Measurements from ENCODE around the gene RPTOR.

The RPTOR gene

DNA sequence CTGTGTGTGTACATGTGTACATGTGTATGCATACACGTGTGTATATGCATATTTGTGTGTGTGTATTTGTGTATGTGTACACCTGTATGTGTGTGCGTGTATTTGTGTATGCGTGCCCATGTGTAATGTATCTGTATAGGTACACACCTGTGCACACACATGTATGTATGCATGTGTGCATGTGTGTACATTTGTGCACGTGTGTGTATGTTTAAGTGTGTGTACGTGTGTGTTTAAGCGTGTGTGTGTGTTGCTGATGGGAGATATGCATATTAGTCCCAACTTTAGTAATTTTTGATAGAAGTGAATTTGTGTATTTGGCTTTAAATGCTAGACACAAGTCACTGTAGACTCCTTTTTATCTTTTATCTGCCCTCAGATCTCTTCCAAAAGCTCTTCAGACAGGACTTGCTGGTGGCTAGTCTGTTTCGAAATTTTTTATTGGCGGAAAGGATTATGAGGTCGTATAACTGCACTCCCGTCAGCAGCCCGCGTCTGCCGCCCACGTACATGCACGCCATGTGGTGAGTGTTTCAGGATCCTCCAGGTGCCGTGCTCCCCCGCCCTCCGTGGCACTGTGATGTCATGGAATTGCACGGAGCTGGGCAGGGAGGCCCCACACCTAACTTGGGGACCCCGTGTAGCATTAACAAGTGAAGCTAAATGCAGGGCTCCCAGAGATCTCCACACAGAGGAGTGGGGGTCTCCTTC lies 278.2 kb downstream of the RPTOR start:
- no peak for FAIRE-seq

DNA sequence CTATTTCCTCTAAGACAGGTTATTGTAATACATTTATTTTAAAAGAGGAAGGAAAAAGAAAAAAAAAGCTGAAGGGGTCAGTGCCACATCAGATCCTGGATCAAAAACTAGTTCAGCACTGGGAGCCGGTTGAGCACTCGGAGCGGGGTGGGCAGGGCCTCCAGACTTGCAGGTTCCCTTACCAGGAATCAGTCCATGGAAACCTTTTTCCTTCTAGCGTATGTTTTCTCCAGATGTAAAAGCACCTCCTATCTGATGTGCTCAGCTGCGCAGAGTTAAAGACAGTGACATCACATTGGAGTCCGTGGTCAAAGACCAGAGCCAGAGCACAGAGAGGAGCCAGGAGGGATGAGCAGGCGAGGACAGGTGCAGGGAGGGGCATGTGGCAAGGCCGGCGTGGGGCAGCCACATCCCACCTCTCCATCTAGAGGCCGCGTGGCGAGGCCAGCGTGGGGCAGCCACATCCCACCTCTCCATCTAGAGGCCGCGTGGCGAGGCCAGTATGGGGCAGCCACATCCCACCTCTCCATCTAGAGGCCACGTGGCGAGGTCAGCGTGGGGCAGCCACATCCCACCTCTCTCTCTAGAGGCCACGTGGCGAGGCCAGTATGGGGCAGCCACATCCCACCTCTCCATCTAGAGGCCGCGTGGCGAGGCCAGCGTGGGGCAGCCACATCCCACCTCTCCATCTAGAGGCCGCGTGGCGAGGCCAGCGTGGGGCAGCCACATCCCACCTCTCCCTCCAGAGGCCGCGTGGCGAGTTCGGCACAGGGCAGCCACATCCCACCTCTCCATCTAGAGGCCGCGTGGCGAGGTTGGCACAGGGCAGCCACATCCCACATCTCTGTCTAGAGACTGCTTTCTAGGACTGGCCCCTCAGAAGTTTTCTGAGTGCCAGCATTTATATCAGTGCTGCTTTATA lies 280.2 kb downstream of the RPTOR start:
- no peak for FAIRE-seq

DNA sequence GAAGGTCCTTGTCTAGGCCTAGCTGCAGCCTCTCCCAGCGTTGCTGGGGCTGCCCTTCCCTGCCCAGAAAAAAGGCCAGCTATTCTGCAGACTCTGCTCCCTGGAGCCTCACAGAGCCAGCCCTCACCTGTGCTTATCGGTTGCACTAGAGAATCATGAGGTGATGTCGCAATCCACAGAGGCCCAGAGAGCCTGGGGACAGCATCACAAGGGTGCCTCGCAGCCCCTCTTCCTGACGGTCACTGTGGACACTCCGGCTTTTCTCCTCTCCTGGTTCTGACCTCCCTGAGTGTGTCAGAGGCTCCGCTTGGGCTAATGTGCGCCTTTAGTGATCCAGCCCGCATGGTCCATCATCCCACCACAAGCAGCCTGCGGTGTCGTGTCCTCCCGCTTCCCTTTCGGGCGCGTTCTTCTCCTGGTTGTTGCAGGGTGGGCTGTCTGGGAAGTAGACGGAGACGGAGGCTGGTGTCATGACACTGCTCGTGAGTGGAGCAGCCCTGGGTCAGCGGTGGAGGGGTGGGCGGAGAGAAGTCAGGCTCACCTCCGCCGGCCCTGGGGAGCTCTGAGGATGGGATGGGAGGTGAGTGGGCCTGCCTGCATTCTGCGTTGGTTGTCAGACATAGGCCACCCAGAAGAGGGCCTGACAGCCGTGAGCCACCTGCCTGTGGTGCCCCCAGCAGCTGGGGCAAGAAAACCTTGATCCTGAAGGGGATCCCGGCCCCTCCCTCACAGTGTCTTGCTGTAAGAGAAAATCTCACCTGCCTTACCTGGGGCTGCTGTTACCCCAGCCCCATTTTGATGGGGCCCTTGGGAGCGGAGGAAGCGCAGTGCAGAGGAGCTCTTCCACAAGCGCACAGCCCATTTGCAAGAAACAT lies 281.1 kb downstream of the RPTOR start:
- FAIRE-seq = no peak

DNA sequence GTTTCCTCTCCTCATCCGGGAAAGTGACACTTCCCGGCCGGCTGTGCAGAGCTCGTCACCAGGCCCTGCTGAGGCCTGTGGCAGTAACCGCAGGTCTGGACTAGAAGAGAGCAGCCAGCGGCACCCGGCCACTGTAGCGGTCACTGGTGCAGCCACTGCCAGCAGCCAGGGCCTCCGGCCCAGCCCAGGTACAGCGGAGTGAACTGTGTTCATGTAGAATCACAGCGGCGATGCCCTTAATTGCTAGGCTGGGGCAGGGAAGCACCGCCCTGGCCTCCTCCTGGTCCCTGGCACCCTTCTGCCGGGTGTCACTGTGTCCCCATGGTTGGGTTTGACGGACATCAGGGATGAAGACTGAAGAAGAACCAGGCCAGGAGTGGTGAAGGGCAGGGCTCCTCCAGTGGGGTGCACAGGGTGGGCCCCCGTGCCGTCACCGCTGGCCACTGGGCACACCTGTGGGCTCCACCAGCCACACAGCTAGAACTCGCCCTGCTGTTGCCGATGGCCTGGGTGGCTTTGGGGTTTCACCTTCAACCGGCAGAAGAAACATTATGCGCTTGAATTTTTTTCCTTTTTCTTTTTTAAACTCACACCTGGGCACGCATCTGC lies 281.8 kb downstream of the RPTOR start:
- no peak for FAIRE-seq

DNA sequence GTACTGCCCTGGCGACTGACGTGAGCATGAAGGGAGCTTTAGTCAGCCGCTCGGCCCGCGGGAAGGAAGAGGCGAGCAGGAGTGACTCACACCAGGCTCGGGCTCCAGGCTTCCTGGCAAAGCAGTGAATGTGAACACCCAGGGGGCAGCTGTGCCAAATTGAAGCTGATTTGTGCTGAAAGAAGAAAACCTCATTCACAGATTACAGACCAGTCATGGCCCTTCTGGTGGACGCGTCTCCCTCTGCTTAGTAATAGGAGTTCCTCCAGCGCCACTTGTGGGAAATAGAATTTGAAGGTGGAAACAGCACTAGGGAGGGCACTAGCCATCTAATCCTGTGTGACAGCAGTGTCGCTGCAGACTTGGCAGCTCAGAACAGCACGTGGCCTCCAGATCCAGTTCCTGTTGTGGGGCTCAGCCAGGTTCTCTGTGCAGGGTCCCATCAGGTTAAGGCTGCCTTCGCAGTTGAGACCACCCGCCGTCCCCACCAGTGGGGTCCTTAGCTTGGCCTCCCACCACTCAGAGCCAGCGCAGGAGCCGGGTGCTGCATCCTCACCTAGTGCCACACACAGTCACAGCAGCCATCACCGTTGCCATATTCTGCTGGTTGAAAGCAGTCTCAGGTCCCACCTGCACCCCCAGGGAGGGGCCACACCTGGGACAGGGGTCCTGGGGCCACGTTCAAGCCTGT lies 282.5 kb downstream of the RPTOR start:
- no peak for FAIRE-seq

DNA sequence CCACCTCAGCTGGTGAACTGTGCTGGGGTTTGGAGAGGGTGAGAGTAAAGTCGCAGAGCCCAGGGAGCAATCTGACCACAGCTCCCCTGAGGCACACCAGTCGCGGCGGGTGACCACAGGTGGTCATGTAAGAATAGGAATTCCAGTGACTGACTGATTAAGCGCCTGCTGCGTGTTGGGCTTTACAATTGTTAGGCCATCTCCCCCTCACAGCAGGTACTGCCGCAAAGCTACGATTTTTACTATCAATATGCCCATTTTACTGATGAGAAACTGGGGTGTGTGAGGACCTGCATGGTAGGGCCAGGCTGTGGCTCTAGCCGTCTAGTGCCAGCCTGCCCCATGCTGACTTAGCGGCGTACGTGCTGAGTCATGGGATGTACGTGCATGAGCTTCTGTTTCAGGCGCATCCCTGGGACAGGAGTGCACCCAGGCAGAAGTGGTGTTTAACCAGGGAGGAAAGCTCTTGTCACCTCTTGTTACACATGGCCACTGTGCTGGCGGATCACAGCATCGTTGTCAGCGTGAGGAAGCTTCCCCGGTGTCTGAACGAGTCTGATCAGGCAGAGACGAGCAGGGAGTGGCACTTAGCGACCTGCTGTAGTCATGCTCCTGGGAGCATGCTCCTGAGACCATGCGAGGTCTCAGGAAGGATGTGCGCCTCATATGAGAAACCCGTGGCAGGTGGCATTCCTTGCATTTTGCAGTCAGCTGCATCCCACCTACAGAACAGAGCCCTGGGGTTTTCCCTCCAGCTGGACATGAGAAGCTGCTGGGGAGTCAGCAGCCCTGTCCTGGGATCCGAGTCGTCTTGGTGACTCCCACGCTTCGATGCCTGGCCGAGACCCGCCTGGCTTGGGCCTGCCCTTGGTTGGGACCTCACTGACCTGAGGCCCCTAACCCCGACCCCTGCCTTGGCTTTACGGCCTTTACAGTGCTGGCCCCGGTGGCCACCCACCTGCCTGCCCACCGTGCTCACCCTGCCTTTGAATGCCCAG lies 283.3 kb downstream of the RPTOR start:
- no peak for FAIRE-seq

DNA sequence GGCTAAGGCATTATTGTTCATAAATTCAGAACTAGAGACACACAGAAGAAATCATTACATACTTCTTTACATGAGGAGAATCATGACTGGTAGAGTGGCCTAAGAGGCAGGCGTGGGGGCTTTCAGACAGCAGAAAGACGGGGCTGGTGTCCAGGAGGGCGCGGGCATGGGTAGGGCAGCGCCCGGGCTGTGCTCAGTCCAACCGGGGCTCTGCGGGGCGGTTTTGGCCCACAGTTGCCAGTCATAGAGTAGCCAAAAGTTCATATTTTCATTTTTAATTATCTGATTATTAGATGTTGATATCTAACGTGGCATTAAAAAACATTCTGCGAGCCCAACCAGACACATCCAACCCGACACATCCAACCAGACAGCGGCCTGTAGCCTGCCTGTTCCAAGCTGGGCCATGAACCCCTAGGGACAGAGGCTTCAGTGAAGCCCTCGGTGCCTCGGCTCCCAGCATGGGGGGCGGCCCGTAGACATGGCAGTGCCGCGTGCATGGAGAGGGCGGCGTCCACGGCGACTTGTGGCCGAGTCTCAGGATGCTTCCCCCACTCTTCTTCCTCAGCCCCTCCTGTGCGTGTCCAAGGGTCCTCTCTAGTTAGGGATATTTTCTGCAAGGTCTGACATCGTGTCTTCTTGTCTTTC lies 284.7 kb downstream of the RPTOR start:
- no peak for FAIRE-seq

DNA sequence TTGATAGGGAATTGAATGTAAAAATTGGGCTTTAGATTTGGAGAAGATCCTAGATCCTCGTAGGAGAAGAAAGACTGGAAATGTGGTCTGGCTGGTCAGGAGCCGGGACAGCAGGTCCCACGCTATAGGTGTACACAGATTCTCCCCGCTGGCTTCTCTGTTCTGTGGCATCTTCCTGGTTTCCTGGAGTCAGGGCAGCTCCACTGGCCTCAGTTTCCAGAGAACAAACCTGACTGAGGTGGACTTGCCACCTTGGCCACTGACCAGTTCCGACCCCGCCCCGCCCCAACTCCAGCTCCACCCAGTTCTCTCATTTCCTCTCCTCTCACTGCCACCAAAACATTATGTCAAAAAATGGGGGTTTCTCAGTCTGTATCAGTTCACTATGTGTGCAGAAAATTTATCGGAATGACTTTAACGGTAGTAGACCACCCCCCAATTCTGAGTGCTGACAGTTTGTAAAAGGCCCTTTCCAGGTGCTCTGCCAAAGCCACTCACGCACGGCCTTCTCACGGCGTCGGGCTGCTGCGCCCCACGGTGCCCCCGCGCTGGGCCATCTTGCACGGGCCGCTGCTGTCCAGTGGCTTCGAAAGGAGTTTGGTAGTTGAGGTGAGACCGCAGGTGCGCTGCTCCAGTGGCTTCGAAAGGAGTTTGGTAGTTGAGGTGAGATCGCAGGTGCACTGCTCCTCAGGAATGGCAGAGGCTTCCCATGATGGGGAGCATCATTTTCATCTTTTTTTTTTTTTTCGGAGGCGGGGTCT lies 285.6 kb downstream of the RPTOR start:
- no peak for FAIRE-seq

DNA sequence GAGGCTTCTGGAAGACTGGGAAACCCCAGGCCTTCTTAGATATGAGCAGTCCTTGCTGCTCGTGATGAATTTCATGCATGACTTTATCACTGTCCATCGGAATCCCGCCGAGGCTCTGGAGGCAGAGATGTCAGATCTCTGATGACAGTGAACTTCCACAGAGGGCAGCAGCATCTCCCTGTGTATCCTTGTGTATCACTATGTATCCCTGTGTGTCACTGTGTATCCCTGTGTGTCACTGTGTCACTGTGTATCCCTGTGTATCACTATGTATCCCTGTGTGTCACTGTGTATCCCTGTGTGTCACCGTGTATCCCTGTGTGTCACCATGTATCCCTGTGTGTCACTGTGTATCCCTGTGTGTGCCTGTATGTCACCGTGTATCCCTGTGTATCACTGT lies 286.9 kb downstream of the RPTOR start:
- FAIRE-seq = no peak

DNA sequence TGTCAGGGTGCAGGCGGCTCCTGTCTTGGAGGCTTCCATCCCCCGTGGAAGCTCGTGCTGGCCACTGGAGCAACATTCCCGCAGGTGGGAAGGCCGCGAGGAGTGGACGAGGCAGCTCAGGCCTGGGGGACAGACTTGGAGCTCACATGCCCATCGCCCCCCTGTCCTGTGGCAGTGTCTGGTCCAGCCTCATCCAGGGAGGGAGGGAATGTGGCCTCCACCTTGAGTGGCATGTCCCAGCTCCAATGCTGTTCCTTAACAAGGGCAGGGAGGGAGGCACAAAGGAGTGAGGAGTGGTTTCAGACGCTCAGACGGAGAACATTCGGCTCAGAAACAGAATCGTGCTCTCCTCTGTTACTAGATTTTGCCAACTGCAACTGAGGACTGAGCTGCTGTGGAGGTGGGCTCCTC lies 287.6 kb downstream of the RPTOR start:
- FAIRE-seq = no peak

DNA sequence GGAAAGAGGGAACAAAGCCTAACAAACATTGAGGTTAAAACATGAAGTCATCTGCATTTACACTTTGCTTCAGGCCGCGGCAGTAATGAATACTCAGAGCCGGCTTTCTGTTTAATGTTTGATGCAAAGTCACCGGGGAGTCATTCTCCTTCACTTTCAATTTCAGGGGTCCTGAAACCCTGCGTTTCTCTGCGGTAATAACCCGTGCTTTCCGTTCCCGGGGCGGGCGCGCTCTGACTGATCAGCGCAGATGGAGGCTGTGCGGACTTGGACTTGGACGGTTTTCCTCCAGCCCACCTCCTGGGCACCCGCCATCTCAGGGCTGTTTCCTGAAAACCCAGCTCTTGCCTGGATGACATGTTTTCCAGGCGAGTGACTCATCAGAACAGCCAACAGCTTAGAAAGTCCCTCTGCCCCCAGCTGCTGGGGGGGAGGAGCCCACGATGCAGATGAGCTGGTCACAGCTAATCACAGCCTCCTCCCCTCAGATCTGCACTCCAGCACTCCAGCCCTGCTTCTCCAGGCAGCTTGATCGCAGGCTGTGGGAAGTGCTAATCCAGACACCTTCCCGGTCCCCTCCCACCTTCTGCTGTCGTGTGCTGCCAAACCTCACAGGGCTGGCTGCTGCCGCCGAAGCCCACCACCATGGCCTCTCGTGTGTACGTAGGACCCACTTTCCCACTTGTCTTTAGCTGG lies 288.4 kb downstream of the RPTOR start:
- no peak for FAIRE-seq

DNA sequence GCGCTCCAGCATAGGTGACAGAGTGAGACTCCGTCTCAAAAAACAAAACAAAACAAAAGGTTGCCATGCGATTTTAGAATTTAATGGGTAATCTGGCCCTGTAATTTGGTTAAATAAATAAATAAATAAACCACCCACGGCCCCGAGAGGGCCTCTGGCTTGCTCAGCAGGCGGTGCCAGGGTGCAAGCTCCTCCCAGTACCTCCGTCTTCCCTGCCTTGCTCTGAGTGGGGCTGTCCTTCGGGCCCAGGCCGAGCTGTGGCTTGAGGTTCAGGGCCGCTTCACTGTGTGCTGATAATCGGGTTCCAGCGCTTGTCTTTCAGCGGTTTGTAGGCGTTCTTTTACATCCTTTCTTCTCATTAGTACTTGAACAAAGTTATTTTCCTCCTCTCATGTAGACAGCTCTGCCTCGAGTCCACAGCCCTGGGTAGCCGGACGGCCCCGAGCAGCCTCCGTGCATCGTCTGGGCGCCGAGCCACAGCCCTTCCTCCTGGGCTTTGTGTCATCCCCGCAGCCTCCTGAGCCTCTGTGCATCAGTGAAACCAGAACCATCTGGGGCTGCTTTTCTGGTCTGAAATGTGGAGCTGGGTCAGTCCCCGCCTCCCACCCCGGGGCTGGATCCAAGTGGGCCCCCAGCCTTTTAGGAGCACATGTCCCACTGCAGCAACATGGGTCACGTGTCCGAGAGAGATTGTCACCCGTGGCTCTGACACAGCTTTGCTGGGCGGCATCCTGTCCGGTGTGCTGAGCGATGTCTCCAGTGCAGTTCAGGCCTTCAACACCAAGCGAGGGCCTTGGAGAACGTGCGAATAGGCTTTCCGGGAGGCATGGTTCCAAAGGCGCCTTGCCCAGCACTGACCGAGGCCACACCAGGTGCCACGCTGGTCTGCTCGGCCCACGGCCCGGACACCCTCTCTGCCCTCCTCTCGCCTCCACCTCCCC lies 289.6 kb downstream of the RPTOR start:
- FAIRE-seq = no peak

DNA sequence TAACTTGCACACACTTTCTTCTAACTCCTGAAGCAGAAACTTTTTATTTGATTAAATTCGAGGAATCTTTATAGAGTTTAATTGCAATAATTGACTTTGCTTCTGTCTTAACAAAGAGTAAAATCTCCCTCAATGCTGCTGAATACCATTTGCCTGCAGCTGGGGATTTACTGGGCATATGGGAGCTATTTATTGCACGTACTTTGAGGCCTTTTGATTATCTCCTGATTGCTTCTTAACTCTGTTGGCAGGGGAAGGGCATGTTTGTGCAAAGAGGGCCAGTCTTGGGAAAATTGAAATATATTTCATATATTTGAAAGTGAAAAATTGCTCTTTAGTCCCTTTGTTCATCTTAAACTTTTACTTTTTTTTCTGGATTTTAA lies 290.2 kb downstream of the RPTOR start:
- no peak for FAIRE-seq

DNA sequence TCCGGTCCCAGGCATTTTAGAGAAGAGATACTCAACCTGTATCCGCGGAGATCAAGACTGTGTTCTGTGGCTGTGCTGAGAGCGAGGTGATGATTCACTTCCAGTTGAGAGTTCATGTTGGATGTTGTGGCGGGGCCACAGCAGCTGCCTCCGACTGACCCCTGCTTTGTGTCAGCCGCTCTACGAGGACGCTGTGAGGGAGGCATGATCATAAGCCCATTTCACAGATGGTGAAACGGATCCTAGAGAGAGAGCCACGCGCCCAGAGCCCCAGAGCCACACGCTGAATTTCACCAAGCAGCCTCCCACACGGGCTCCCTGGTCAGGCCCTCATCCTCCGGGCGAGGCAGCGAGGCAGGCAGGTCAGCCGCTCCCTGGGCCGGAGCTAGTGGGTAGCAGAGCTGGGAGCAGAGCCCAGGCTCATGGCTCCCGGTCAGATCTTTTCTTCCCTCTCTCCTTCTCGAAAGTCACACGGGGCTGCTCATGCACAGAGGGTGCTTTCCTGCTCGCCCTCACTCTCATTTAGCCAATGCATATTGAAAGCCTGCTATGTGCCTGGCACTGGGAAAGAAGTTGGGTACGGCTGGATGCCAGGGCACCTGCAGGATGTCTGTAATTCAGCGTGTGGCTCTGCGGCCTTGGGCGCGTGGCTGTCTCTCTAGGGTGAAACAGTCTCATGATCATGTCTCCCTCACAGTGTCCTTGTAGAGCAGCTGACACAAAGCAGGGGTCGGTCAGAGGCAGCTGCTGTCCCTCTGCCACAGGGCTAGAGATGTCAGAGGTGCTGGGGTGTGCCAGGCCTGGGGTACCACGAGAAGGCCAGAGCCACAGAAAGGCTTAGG lies 291.4 kb downstream of the RPTOR start:
- FAIRE-seq = no peak

DNA sequence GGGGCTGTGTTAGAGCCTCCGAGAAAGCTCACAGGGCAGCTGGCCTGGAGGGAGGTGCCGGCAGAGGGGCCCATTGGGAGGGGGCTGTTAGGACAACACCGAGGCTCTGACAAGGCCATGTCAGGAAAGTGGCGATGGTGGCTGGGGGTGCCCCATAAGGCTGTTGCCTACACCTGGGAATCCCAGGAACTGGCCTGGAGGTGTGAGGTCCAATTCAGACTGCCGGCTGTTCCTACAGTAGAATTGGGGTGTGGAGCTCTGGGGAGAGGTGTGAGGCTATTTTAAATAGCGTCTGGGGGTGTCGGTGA lies 292.0 kb downstream of the RPTOR start:
- FAIRE-seq = no peak

DNA sequence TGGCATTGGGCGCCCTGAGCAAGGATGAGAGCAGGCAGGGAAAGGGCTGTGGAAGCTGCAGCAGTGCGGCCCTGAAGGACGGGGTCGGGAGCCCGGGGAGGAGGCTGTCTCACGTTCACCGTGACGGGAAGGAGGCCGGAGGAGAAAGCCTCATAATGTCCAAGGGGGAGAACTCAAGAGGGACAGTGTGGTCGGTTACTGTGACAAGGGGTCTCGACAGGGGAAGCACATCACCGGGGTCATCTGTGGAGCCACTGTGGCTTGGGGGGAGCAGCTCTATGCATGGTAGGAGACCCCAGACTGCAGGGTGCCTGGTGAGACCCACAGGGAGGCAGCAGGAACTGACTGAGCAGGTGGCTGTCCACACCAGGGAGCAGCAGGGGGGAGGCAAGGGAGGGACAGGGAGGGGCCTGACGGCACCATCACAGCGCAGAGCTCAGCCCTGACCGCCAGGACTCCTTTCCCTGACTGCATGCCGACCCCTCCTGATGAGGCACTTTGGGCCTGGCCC lies 292.4 kb downstream of the RPTOR start:
- no peak for FAIRE-seq

DNA sequence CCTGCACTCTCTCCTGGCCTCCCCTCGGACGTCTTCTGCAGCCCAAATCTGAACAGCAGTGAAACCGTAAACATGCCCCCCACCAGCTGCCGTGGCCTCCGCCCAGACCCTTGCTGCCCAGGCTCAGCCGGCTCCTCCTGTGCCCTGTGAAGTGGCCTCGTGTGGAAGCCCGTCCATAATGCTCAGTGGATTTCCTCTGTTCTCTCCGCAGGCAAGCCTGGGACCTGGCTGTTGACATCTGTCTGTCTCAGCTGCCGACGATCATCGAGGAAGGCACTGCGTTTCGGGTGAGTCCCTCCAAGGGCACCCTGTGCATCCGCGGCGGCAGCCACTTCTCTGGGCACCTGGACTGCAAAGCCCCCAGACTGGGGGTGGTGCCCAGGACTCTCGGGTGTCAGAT lies 293.1 kb downstream of the RPTOR start:
- no peak for FAIRE-seq

All from TTC549 (cell line).